K562 (cell line): Measurements from ENCODE around the gene PYCR2. TPM values are rescaled to one million over a fixed set of nuclear protein-coding genes. Genes with fewer than 3 reads are reported as not detected.

Experiments used
- ATAC-seq: fragments of 200-7000 bp; cut with Tn5 transposase; 3 replicates; pipeline ENCODE4 v1.9.1; 2020; ENCODE audit warnings: moderate library complexity
- BruUV-seq: library from RNA; stranded (reverse); fragments of 400-500 nt; replicated peaks from 2 replicates; lab custom pipeline; 2021; lab: Mats Ljungman, UMichigan
- CTCF ChIA-PET: fragments of 300-600 bp; formaldehyde crosslinking; extraction: SDS; loops from one replicate; lab custom pipeline; 2021; ENCODE audit warnings: low intra/inter-chr PET ratio; lab: Yijun Ruan, JAX
- POLR2A ChIA-PET: fragments of 300-600, 350-650 bp; sonication (Branson Sonifier 250); formaldehyde crosslinking; extraction: SDS; loops from one replicate; lab custom pipeline; 2021; ENCODE audit warnings: antibody characterized with exemption, inconsistent platforms; lab: Yijun Ruan, JAX
- DNase-seq, 4 experiments: peaks; one replicate each; pipeline versions ENCODE4 v3.0.0 to v3.0.0-alpha.2; 2011 to 2018; ENCODE audit warnings: low spot score in 3 of 4, mixed read lengths in 3 of 4; ENCODE audit errors: extremely low read depth in 1 of 4
- FAIRE-seq: peaks from 2 replicates; lab custom pipeline; 2011; peaks lifted over from hg19 to GRCh38; lab: Jason Lieb, UNC
- H2AFZ ChIP-seq: 2 replicates; pipeline ENCODE4 v1.6.0; 2011; ENCODE audit warnings: low read depth, low read length, control low read depth, inconsistent platforms
- H3K27ac ChIP-seq: fragments of 200-600 bp; 3 replicates; pipeline ENCODE4 v1.8.0; 2011; ENCODE audit warnings: low read depth, mild to moderate bottlenecking, control low read depth, inconsistent platforms, low read length, moderate library complexity, mixed read lengths; ENCODE audit errors: extremely low read depth
- H3K27me3 ChIP-seq, 2 experiments: fragments of 300-600 bp in 1 of 2; 2 replicates in 1 of 2; 3 replicates in 1 of 2; pipeline versions ENCODE4 v1.6.0 to v1.8.0; 2011; ENCODE audit warnings: inconsistent platforms in 2 of 2, low read length in 2 of 2, mild to moderate bottlenecking in 1 of 2, mixed read lengths in 1 of 2, moderate library complexity in 1 of 2; ENCODE audit not compliant: control insufficient read depth in 2 of 2, insufficient read depth in 2 of 2
- H3K36me3 ChIP-seq: fragments of 300-600 bp; 3 replicates; pipeline ENCODE4 v1.8.0; 2011; ENCODE audit warnings: mild to moderate bottlenecking, low read length, inconsistent platforms; ENCODE audit not compliant: control insufficient read depth, insufficient read depth
- H3K4me1 ChIP-seq, 2 experiments: fragments of 200-600 bp in 1 of 2; replicated peaks in 1 of 2; 2 replicates in 1 of 2; 3 replicates in 1 of 2; pipeline versions ENCODE4 v1.5.1 to v1.8.0; 2011; ENCODE audit warnings: inconsistent platforms in 2 of 2, low read length in 2 of 2, mild to moderate bottlenecking in 1 of 2, mixed read lengths in 1 of 2, moderate library complexity in 1 of 2; ENCODE audit not compliant: control insufficient read depth in 2 of 2, insufficient read depth in 2 of 2
- H3K4me2 ChIP-seq: 2 replicates; pipeline ENCODE4 v1.6.1; 2011; ENCODE audit warnings: low read length, control low read depth, inconsistent platforms, mixed read lengths; ENCODE audit not compliant: insufficient read depth
- H3K4me3 ChIP-seq: fragments of 200-600 bp; sonication (generic), shearing (Covaris generic); 2 replicates; pipeline ENCODE4 v1.5.1; 2016; ENCODE audit warnings: control low read depth, inconsistent platforms
- H3K79me2 ChIP-seq: fragments of 200-600 bp; 3 replicates; pipeline ENCODE4 v1.8.0; 2011; ENCODE audit warnings: low read length, inconsistent platforms; ENCODE audit not compliant: control insufficient read depth, insufficient read depth
- H3K9ac ChIP-seq, 2 experiments: 2 replicates each; pipeline versions ENCODE4 v1.6.0 to v1.6.1; 2011; ENCODE audit warnings: low read depth in 2 of 2, low read length in 2 of 2, control low read depth in 1 of 2, inconsistent platforms in 1 of 2, mild to moderate bottlenecking in 1 of 2, mixed read lengths in 1 of 2; ENCODE audit not compliant: insufficient read depth in 1 of 2
- H3K9me1 ChIP-seq: one replicate; pipeline ENCODE4 v1.6.0; 2011; ENCODE audit warnings: inconsistent platforms, mild to moderate bottlenecking, low read length, moderate library complexity; ENCODE audit not compliant: control insufficient read depth, insufficient read depth
- H3K9me3 ChIP-seq: replicated peaks from 2 replicates; pipeline ENCODE4 v1.5.1; 2011; ENCODE audit warnings: low read depth, low read length, inconsistent platforms; ENCODE audit not compliant: control insufficient read depth, insufficient read depth
- H4K20me1 ChIP-seq: replicated peaks from 2 replicates; pipeline ENCODE4 v1.6.1; 2011; ENCODE audit warnings: low read length, inconsistent platforms, mixed read lengths; ENCODE audit not compliant: control insufficient read depth, insufficient read depth
- NR1H2 ChIP-seq: sonication (generic); formaldehyde crosslinking; IDR thresholded peaks from 2 replicates; pipeline ENCODE4 v1.4.0; 2020; ENCODE audit warnings: mild to moderate bottlenecking, missing genetic modification reagents
- POU5F1 ChIP-seq: fragments of 150-350 bp; IDR thresholded peaks from 2 replicates; pipeline ENCODE4 v1.6.1; 2014; ENCODE audit warnings: borderline replicate concordance, low read length, low read depth, mild to moderate bottlenecking; ENCODE audit not compliant: partially characterized antibody
- RFX1 ChIP-seq: fragments of 450-650 bp; IDR thresholded peaks from 2 replicates; pipeline ENCODE4 v1.6.1; 2016; ENCODE audit warnings: mild to moderate bottlenecking, moderate library complexity
- SIX5 ChIP-seq, 2 experiments: IDR thresholded peaks; 2 replicates each; pipeline ENCODE4 v1.6.1; 2011; ENCODE audit warnings: low read length in 2 of 2, borderline replicate concordance in 1 of 2, low read depth in 1 of 2, mild to moderate bottlenecking in 1 of 2, moderate library complexity in 1 of 2; ENCODE audit not compliant: insufficient read depth in 1 of 2
- SRSF7 ChIP-seq: fragments of 200-400 bp; formaldehyde crosslinking; optimal IDR thresholded peaks from 2 replicates; pipeline ENCODE3; 2017; ENCODE audit warnings: mild to moderate bottlenecking, low read depth, low read length
- TSC22D4 ChIP-seq: fragments of 450-650 bp; IDR thresholded peaks from 2 replicates; pipeline ENCODE4 v1.6.1; 2016; ENCODE audit warnings: missing genetic modification characterization, missing biosample characterization, control low read depth
- ZNF133 ChIP-seq: fragments of 250-450 bp; sonication (Bioruptor Pico); IDR thresholded peaks from 2 replicates; pipeline ENCODE4 v1.4.0; 2020; ENCODE audit warnings: mild to moderate bottlenecking
- WGBS: fragments of 100-300 bp; shearing (Covaris generic); methylation state at CpG from one replicate; pipeline ENCODE4 v1.1.6; 2016; ENCODE audit warnings: low coverage, mixed read lengths; ENCODE audit not compliant: insufficient coverage; ENCODE audit errors: missing lambda C conversion rate; 5-methylcytosine and 5-hydroxymethylcytosine counted together
- in situ Hi-C: fragments of 300-500 bp; cut with MboI; formaldehyde crosslinking; loops from 4 replicates; pipeline ENCODE4 v1.15.0; 2018; ENCODE audit warnings: inconsistent platforms, mixed read lengths
- intact Hi-C: fragments of 100-400 bp; cut with micrococcal nuclease; formaldehyde crosslinking; loops from 2 replicates; pipeline ENCODE4 v1.14.2; 2022
- polyA plus RNA-seq, 8 experiments: library from polyadenylated mRNA; depleted of rRNA in 4 of 8; stranded (reverse) in 5 of 8; unstranded in 3 of 8; fragments of >200 nt; fragmentation: Nextera tagmentation in 2 of 8; fragmentation: Illumina TruSeq in 1 of 8; extraction: Ambion mirVana in 2 of 8; extraction: Trizol in 1 of 8; gene quantifications; 2 replicates each; pipeline versions ENCODE4 v1.2.1 to v1.2.3, GENCODE V29; 2011 to 2014; ENCODE audit warnings: inconsistent platforms in 1 of 8, missing spikeins in 1 of 8
- total RNA-seq, 7 experiments: library from RNA; depleted of rRNA in 6 of 7; stranded (reverse); fragments of >200 nt in 6 of 7; fragmentation: Illumina TruSeq in 2 of 7; extraction: Trizol in 2 of 7; gene quantifications; 2 replicates each; pipeline versions ENCODE4 v1.2.1 to v1.2.3, GENCODE V29; 2011 to 2021; ENCODE audit warnings: low replicate concordance in 1 of 7
- TF ChIP-seq, protein P1 (sequence below), 2 experiments: fragments of 450-650 bp; formaldehyde crosslinking in 1 of 2; IDR thresholded peaks; 2 replicates each; pipeline versions ENCODE4 v1.4.0 to v1.6.1; 2014 to 2020; ENCODE audit warnings: mild to moderate bottlenecking in 2 of 2, borderline replicate concordance in 1 of 2, low read depth in 1 of 2

PYCR2 gene
- total and polyA plus RNA-seq, 9 of the 15 experiments (the other 6 are each of a cell fraction or from before 2014, with no cell fraction given) = 5.5 to 219 (median 127) TPM

DNA sequence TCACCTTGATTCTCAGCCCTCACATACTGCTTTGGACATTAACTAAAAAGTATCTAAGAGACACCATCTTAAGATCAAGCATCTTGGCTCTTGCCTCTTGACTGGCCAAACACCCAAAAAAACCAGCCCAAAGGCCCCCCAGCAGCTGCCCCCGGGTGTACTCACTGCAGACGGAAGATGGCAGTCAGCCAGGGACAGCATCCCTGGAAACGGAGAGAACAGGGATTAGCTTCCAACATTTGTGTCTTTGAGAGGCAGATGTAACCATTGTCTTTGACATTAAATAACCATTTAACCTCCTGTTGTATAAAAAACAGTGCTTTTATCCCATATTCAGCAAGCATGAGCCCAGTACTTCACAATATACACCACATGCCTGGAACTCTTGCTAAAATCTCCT is 53.1 kb downstream of the PYCR2 start:
- no TSS peak for BruUV-seq
- H3K9ac ChIP-seq = no peak overlapping the region
- WGBS = 85% methylated on average over 3 of the region's 3 CpGs
- H3K36me3 ChIP-seq = peaks cover 87% of the 10 kb centered on the region
- FAIRE-seq (no peak), DNase-seq (no peak), ATAC-seq (no peak)
- in situ Hi-C loops = no loop called here
- H4K20me1 ChIP-seq = no peaks in the 10 kb centered on the region; the same call in 1 of the 2 replicates
- TF ChIP-seq SRSF7 (no peak), POU5F1 (no peak), TSC22D4 (tag) (no peak), SIX5 (IDR thresholded peaks at IDR 0.05; ENCODE audit: borderline replicate concordance in 1 of 2, insufficient read depth in 1 of 2, low read depth in 1 of 2, low read length in 2 of 2) (no peak), NR1H2 (no peak), ZNF133 (CRISPR knock-in tag) (no peak), RFX1 (no peak)
- TF ChIP-seq, protein P1, sequence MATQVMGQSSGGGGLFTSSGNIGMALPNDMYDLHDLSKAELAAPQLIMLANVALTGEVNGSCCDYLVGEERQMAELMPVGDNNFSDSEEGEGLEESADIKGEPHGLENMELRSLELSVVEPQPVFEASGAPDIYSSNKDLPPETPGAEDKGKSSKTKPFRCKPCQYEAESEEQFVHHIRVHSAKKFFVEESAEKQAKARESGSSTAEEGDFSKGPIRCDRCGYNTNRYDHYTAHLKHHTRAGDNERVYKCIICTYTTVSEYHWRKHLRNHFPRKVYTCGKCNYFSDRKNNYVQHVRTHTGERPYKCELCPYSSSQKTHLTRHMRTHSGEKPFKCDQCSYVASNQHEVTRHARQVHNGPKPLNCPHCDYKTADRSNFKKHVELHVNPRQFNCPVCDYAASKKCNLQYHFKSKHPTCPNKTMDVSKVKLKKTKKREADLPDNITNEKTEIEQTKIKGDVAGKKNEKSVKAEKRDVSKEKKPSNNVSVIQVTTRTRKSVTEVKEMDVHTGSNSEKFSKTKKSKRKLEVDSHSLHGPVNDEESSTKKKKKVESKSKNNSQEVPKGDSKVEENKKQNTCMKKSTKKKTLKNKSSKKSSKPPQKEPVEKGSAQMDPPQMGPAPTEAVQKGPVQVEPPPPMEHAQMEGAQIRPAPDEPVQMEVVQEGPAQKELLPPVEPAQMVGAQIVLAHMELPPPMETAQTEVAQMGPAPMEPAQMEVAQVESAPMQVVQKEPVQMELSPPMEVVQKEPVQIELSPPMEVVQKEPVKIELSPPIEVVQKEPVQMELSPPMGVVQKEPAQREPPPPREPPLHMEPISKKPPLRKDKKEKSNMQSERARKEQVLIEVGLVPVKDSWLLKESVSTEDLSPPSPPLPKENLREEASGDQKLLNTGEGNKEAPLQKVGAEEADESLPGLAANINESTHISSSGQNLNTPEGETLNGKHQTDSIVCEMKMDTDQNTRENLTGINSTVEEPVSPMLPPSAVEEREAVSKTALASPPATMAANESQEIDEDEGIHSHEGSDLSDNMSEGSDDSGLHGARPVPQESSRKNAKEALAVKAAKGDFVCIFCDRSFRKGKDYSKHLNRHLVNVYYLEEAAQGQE (IDR thresholded peaks at IDR 0.05; ENCODE audit: borderline replicate concordance) = no peak
- TF ChIP-seq, protein P1 (CRISPR knock-in tag; IDR thresholded peaks at IDR 0.05; ENCODE audit: low read depth) = no peak
- no peaks in the 10 kb centered on the region for H3K9me3 ChIP-seq
- no peak overlapping the region for H3K4me3 ChIP-seq
- intact Hi-C loops = no loop called here
- no peaks in the 10 kb centered on the region for H3K79me2 ChIP-seq
- H2AFZ ChIP-seq = no peak overlapping the region
- H3K9me1 ChIP-seq = no peaks in the 10 kb centered on the region
- ChIA-PET CTCF (no interaction called here), POLR2A (interaction anchor here (0.8 to 5.1 kb wide), 5 partner anchors 11 to 208 kb away, joined by 3 to 37 read pairs (median 3); partner anchors contain the start of gene TMEM63A)
- no peaks in the 10 kb centered on the region for H3K4me1 ChIP-seq
- H3K27ac ChIP-seq = no peak overlapping the region
- H3K4me2 ChIP-seq = no peak overlapping the region
- H3K27me3 ChIP-seq = no peaks in the 10 kb centered on the region
